Endodermal cell (in vitro differentiated cells): ENCODE measurements around the gene THUMPD3. TPM values are rescaled to one million over a fixed set of nuclear protein-coding genes. Genes with fewer than 3 reads are reported as not detected.

ENCODE experiments used
- DNase-seq: peaks from one replicate; pipeline ENCODE4 v3.0.0-alpha.2; 2017
- H3K27ac ChIP-seq: 2 replicates; pipeline ENCODE4 v1.5.1; 2013; ENCODE audit warnings: mild to moderate bottlenecking, low read depth, low read length, moderate library complexity
- H3K27me3 ChIP-seq: 2 replicates; pipeline ENCODE4 v1.6.1; 2013; ENCODE audit warnings: mild to moderate bottlenecking, low read length, moderate library complexity; ENCODE audit not compliant: insufficient read depth, control insufficient read depth, poor library complexity, severe bottlenecking
- H3K36me3 ChIP-seq: 2 replicates; pipeline ENCODE4 v1.7.0; 2013; ENCODE audit warnings: mild to moderate bottlenecking, low read length, moderate library complexity; ENCODE audit not compliant: control insufficient read depth, insufficient read depth
- H3K4me1 ChIP-seq: one replicate; pipeline ENCODE4 v1.7.0; 2013; ENCODE audit warnings: low read length; ENCODE audit not compliant: control insufficient read depth, insufficient read depth
- H3K4me3 ChIP-seq: 2 replicates; pipeline ENCODE4 v1.5.1; 2013; ENCODE audit warnings: mild to moderate bottlenecking, low read length, moderate library complexity
- H3K9ac ChIP-seq: 2 replicates; pipeline ENCODE4 v1.6.1; 2013; ENCODE audit warnings: mild to moderate bottlenecking, low read length, moderate library complexity; ENCODE audit not compliant: poor library complexity, severe bottlenecking; ENCODE audit errors: extremely low read depth
- H3K9me3 ChIP-seq: 2 replicates; pipeline ENCODE4 v1.6.1; 2013; ENCODE audit warnings: mild to moderate bottlenecking, low read length, moderate library complexity; ENCODE audit not compliant: control insufficient read depth
- H3K27ac Mint-ChIP-seq: 2 replicates; pipeline ENCODE4 v1.8.0; 2020; ENCODE audit warnings: mixed read lengths
- H3K27me3 Mint-ChIP-seq: 2 replicates; pipeline ENCODE4 v1.8.0; 2021; ENCODE audit warnings: mild to moderate bottlenecking, mixed read lengths; ENCODE audit not compliant: insufficient read depth
- H3K36me3 Mint-ChIP-seq: 2 replicates; pipeline ENCODE4 v1.8.0; 2020; ENCODE audit warnings: low read depth, mixed read lengths
- H3K4me1 Mint-ChIP-seq: 2 replicates; pipeline ENCODE4 v1.8.0; 2020; ENCODE audit warnings: mixed read lengths
- H3K4me3 Mint-ChIP-seq: 2 replicates; pipeline ENCODE4 v1.8.0; 2020; ENCODE audit warnings: mild to moderate bottlenecking, moderate library complexity, mixed read lengths
- H3K9me3 Mint-ChIP-seq: 2 replicates; pipeline ENCODE4 v1.8.0; 2020; ENCODE audit warnings: mild to moderate bottlenecking, mixed read lengths
- WGBS, 2 experiments: methylation state at CpG; one replicate each; pipeline versions ENCODE4 v1.1.5 to v1.1.7; 2013; ENCODE audit warnings: missing lambda C conversion rate in 2 of 2, mixed read lengths in 1 of 2; ENCODE audit not compliant: insufficient coverage in 1 of 2, insufficient read length in 1 of 2; 5-methylcytosine and 5-hydroxymethylcytosine counted together
- total RNA-seq, 2 donors: library from RNA; stranded (reverse); fragmentation: NEBNext Ultra II Directional in 1 of 2; extraction: Animal tissue kit (Norgen Biotek cat#: 25700) in 1 of 2; gene quantifications; 2 replicates in 1 of 2; 3 replicates in 1 of 2; pipeline ENCODE4 v1.2.1, GENCODE V29; 2021
- TF ChIP-seq, protein P1 (sequence below): fragments of 200-600 bp; sonication (generic); conservative IDR thresholded peaks from 2 replicates; pipeline ENCODE4 v1.5.0; 2021; ENCODE audit warnings: antibody characterized with exemption, mild to moderate bottlenecking

THUMPD3 gene
- total RNA-seq, 2 donors from 2014 or later = 55.7 to 61.8 TPM

DNA sequence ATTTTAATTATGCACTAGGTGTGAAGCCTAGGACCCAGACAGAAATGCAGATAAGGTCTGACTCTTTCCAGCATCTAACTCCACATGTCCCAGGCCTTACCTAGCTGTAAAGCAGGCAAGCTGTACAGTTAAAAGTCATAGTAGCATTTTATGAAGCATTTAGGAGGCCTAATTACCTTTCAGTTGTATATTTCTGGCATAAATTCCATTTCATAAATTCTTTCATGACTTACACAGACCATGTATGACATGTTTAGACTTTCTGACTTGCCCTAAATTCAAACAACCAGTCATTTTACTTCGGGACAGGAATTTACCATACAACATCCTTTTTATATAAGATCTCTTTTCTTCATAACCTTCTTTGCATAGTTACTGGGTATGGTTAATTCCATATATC lies 35.3 kb upstream of the THUMPD3 start:
- H3K9me3 ChIP-seq = peaks cover 49% of the 10 kb centered on the region
- Mint-ChIP-seq H3K4me1 (no peaks in the 10 kb centered on the region), H3K9me3 (peaks cover 77% of the 10 kb centered on the region), H3K27me3 (peaks cover 3% of the 10 kb centered on the region), H3K4me3 (no peak overlapping the region), H3K36me3 (peaks cover 8% of the 10 kb centered on the region), H3K27ac (no peak overlapping the region)
- no peak overlapping the region for H3K9ac ChIP-seq
- H3K36me3 ChIP-seq = no peaks in the 10 kb centered on the region
- H3K4me1 ChIP-seq = no peaks in the 10 kb centered on the region
- no peak for DNase-seq
- H3K27ac ChIP-seq = no peak overlapping the region
- TF ChIP-seq, protein P1, sequence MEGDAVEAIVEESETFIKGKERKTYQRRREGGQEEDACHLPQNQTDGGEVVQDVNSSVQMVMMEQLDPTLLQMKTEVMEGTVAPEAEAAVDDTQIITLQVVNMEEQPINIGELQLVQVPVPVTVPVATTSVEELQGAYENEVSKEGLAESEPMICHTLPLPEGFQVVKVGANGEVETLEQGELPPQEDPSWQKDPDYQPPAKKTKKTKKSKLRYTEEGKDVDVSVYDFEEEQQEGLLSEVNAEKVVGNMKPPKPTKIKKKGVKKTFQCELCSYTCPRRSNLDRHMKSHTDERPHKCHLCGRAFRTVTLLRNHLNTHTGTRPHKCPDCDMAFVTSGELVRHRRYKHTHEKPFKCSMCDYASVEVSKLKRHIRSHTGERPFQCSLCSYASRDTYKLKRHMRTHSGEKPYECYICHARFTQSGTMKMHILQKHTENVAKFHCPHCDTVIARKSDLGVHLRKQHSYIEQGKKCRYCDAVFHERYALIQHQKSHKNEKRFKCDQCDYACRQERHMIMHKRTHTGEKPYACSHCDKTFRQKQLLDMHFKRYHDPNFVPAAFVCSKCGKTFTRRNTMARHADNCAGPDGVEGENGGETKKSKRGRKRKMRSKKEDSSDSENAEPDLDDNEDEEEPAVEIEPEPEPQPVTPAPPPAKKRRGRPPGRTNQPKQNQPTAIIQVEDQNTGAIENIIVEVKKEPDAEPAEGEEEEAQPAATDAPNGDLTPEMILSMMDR = no peak
- whole genome bisulfite sequencing, 2 experiments = 89% methylated on average over 1 of the region's 1 CpG; no CpG with 5 or more reads in 1 of the 2 experiments
- H3K4me3 ChIP-seq = no peak overlapping the region
- H3K27me3 ChIP-seq = no peaks in the 10 kb centered on the region

DNA sequence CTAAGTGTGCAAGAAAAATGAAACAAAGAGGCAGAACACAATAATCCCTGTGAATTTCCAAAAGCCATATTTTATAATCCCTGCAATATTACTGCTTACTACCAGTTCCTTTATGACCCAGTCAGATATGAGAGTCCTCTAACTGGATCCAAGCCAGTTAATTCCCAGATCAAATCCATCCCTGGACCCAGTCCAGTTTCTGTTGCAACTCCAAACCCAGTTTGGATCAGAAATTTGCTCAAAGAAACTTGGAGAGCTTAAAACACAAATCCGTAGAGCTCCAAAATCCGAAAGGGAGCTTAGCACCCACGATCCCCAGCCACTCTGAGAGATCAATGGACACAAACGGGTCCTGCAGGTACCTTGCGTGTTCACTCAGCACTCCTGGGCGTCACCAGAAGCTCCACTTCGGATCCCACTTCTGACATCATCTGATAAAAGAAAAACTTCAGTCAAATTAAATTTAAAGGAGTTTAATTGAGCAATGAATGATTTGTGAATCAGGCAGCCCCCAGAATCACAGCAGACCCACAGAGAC lies 32.6 kb upstream of the THUMPD3 start:
- H3K9ac ChIP-seq = no peak overlapping the region
- Mint-ChIP-seq H3K27ac (no peak overlapping the region), H3K27me3 (peaks cover 3% of the 10 kb centered on the region), H3K36me3 (peaks cover 8% of the 10 kb centered on the region), H3K9me3 (peaks cover 63% of the 10 kb centered on the region), H3K4me1 (peaks cover 7% of the 10 kb centered on the region), H3K4me3 (no peak overlapping the region)
- TF ChIP-seq, protein P1 = no peak
- H3K9me3 ChIP-seq = peaks cover 49% of the 10 kb centered on the region
- no peaks in the 10 kb centered on the region for H3K4me1 ChIP-seq
- WGBS, 2 experiments = 87 to 95% methylated on average over 6 to 7 of the region's 7 CpGs
- H3K36me3 ChIP-seq = no peaks in the 10 kb centered on the region
- H3K27ac ChIP-seq = no peak overlapping the region
- H3K27me3 ChIP-seq = no peaks in the 10 kb centered on the region
- H3K4me3 ChIP-seq = no peak overlapping the region
- no peak for DNase-seq

DNA sequence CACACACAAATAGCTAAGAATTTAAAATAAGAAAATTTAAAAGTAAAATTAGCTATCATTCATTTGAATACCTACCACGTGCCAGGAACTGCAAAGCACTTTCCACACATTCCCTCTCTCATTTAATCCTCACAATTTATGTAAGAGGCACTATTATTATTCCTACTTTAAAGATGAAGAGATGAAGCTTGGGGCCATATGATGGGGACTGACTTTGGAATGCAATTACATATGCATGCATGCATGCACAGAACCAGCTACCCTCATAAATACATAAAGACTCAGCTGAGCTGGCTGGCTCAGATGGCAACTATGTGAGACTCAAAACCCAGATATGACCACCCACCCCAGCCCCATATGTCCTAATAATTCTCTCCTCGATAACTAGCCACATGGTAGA lies 31.7 kb upstream of the THUMPD3 start:
- Mint-ChIP-seq H3K9me3 (peaks cover 57% of the 10 kb centered on the region), H3K27ac (no peak overlapping the region), H3K27me3 (peaks cover 3% of the 10 kb centered on the region), H3K4me1 (peaks cover 7% of the 10 kb centered on the region), H3K36me3 (peaks cover 8% of the 10 kb centered on the region), H3K4me3 (no peak overlapping the region)
- TF ChIP-seq, protein P1 = no peak
- Histone ChIP-seq H3K9ac (no peak overlapping the region), H3K4me3 (no peak overlapping the region), H3K4me1 (no peaks in the 10 kb centered on the region), H3K9me3 (peaks cover 43% of the 10 kb centered on the region), H3K27ac (no peak overlapping the region), H3K27me3 (no peaks in the 10 kb centered on the region), H3K36me3 (no peaks in the 10 kb centered on the region)
- no peak for DNase-seq
- WGBS, 2 experiments = 95% methylated on average over 2 of the region's 2 CpGs; no CpG with 5 or more reads in 1 of the 2 experiments
